GM19328 (cell line): ENCODE results near the gene RGS7.
"Not testable (repeated sequence)": the region's sequence is repeated elsewhere in the genome, so short reads cannot be mapped to it uniquely, and the experiment has no call there.

Experiments used
- ATAC-seq: cut with Tn5 transposase; IDR thresholded peaks from one replicate; pipeline ENCODE4 v1.9.1; 2021; ENCODE audit warnings: mild to moderate bottlenecking, moderate library complexity; ENCODE audit not compliant: unreplicated experiment

RGS7 gene

GRCh38 chr1:241274693-241275092, 82.3 kb downstream of the RGS7 start:
- ATAC-seq = no peak

DNA sequence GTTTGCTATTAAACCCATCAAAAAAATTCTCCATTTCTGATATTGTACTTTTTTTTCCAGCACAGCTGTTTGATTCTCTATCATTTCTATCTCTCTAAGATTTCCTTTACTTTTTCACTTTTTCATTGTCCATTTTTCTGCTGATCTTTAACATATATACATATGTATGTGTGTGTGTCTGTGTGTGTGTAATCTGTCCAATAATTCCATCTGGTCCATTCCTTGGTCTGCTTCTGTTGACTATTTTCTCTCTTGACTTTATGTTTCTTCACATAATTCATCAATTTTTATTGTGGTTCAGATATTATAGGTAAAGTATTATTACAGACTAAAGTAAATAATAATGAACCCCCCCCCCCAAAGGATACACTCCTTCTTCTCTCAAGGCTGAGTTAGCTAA, 84.2 kb downstream of the RGS7 start:
- no peak for ATAC-seq

DNA sequence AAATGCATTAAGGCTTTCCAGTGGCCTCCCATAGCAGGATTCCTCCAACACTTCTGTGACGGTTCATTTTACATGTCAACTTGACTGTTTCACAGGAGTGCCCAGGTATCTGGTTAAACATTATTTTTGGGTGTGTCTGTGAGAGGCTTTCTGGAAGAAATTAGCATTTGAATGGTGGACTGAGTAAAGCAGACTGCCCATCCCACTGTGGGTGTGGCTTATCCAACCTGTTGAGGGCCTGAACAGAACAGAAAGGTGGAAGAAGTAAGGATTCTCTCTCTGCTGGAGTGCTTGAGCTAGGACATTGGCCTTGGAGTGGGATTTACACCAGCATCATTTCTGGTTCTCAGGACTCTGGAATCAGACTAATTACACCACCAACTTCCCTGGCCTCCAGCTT, 85.6 kb downstream of the RGS7 start:
- no peak for ATAC-seq

DNA sequence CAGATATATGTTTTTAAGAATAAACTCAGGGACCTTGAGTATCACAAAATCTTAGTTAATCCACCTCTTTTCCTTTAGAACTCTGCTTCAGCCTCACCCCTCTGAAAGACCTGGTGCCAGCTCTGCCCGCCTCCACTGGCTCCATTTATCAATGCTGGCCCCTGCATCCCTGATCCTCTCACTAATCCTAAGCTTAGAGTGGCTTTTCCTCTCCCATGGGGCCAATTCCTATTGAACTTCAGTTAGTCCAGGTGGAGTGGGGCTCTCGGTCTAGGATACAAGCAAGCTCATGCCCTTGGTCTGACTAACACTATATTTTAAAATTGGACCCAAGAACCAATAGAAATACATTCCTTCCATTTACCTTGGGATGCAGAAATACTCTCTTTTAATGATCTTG, 87.0 kb downstream of the RGS7 start:
- ATAC-seq = no peak

- ATAC-seq = no peak
Observed at GRCh38 chr1:241269116-241269515, 87.9 kb downstream of the RGS7 start.

- ATAC-seq = no peak
Observed at GRCh38 chr1:241266121-241266520, 90.9 kb downstream of the RGS7 start.

- ATAC-seq = no peak
Observed at GRCh38 chr1:241265428-241265827, 91.6 kb downstream of the RGS7 start.

DNA sequence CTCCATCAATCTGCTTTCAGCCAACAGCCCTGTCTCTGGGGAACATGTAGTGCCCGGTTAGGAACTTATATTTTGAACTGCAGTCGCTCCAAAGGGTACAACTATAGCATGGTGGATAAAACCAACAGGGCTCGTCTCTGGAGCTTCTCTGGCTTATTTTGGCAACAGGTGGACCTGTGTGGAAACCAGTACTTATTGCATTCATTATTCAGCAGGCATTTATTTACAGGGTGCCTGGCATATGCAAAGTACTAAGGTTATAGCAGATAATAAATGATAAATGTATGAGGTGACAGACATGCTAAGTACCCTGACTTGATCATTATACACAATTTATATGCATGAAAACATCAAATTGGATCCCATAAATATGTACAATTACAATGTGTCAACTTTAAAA, 93.7 kb downstream of the RGS7 start:
- ATAC-seq = no peak

DNA sequence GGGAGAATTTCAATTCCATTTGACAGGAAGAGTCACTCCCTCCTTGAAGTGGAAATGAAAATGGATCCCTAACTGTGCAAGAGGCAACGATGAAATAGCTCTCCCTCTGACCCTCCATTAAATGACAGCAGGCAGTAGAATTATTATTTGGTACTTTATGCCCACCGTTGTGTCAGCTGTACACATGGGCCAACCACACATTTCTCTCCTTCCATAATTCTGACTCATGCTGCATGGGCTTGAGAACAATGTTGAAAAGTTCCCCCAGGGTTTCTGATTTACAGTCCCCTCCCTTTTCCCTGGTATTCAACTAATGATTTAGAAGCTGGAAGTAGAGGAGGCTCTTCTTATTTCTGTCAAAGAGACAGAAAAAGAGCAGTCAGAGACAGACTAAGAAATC, 103.5 kb downstream of the RGS7 start:
- ATAC-seq = no peak

DNA sequence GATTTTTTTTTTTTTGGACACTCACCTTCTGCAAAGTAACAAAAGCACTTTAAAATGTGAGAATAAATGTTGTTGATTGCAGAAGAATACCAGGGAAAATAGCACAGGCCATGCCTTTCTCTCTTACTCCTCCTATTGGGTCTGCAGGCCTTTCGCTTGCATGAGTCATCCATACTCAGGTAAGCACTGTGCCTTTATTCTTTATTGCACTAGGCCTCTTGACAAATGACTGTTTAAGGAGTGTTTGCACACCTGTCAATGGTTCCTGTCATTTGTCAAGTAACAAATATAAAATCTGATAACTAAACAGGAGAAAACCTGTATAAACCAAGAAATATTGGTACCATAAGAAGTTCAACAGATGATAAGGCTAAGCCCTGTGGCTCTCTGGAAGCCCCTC, 106.5 kb downstream of the RGS7 start:
- no peak for ATAC-seq

- no peak for ATAC-seq
Observed at GRCh38 chr1:241240069-241240468, 116.9 kb downstream of the RGS7 start.

GRCh38 chr1:241237873-241238272, 119.1 kb downstream of the RGS7 start:
- ATAC-seq = no peak

- no peak for ATAC-seq
Observed at GRCh38 chr1:241235256-241235897, 121.6 kb downstream of the RGS7 start.

- ATAC-seq = no peak
Observed at GRCh38 chr1:241229711-241230110, 127.3 kb downstream of the RGS7 start.

GRCh38 chr1:241229216-241229615, 127.8 kb downstream of the RGS7 start:
- no peak for ATAC-seq

DNA sequence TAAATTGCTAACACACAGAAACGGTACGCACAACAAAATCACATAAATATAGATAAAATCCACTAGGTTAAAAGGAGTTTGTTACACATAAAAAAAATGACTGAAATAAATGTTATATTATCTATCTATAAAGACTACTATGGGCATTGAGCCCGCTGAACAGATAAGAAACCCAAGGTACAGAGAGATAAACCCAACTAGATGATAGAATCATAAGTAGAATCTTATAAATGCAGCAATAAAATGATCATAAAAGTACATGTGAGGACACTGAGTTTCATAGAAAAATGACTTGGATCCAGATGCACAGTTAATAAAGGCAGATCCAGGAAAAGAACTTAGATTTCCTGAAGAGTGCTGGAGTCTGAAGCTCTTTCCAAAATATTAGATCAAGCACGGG, 128.7 kb downstream of the RGS7 start:
- ATAC-seq = no peak

DNA sequence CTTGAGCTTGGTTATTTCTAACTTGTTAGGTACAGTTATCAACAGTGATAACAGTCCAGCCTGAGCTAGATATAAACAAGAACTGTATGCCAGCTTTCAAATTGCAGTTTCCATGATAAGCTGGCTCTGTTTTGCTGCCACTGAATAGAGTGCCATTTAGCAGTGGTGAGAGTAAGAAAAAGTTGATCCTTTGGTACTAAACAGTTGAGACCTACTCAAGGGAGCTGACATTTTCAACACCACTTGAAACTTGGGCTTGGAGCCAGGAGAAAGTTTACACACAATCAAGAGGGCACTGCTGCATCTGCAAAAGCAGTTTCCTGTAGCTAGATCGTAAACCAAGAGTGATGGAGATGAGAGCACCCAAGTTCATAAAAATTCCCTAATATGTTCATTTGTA, 131.3 kb downstream of the RGS7 start:
- no peak for ATAC-seq

DNA sequence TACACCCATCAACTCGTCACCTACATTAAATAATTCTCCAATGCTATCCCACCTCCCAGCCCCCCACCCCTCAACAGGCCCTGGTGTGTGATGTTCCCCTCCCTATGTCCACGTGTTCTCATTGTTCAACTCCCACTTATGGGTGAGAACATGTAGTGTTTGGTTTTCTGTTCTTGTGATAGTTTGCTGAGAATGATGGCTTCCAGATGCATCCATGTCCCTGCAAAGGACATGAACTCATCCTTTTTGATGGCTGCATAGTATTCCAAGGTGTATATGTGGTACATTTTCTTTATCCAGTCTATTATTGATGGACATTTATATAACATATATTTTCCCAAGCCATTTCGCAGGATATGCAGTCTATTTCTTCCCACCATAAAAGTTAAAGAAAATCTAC, 132.8 kb downstream of the RGS7 start:
- not testable (repeated sequence) for ATAC-seq

DNA sequence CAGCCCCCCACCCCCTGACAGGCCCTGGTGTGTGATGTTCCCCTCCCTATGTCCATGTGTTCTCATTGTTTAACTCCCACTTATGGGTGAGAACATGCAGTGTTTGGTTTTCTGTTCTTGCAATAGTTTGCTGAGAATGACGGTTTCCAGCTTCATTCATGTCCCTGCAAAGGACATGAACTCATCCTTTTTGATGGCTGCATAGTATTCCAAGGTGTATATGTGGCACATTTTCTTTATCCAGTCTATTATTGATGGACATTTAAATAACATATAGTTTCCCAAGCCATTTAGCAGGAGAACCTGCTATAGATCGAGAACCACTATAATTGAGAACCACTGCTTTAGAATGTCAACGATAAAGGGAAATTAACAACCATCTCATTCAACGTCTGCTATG, 134.2 kb downstream of the RGS7 start:
- ATAC-seq = not testable (repeated sequence)

DNA sequence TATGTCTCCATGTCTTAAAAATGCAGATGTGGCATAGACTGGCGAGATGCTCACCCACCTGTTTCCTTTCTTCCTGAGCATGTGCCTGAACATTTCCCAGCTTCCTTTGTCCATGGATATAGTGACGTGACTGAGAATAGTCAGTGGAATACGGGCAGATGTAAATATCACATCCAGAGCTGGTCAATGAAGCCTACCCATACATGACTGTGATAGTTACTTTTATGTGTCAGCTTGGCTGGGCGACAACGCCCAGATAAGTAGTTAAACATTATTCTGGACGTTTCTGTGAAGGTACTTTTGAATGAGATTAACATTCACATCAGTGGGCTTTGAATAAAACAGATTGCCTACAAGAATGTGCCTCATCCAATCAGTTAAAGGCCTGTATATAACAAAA, 135.7 kb downstream of the RGS7 start:
- ATAC-seq = no peak

DNA sequence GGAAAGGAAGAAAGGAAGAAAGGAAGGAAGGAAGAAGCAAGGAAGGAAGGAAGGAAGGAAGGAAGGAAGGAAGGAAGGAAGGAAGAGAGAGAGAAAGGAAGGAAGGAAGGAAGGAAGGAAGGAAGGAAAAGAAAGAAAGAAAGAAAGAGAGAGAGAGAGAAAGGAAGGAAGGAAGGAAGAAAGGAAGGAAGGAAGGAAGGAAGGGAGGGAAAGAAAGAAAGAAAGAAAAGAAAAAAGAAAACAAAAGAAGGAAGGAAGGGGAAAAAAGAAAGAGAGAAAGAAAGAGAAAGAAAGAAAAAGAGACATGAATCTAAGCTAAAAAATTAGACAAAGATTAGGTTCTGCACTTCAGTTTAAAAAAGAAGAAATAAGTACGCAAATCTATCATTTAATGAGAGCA, 136.1 kb downstream of the RGS7 start:
- ATAC-seq = not testable (repeated sequence)

GRCh38 chr1:241219449-241219848, 137.6 kb downstream of the RGS7 start:
- no peak for ATAC-seq

GRCh38 chr1:241217516-241217915, 139.5 kb downstream of the RGS7 start:
- ATAC-seq = no peak
